OCI-LY1 (cell line): ENCODE measurements around the gene ARHGAP33.
A peak's percentile ranks its signal among the peaks of the same experiment; 100 is the strongest.

Source experiments
- H2AFZ ChIP-seq: fragments of 200-600 bp; sonication (generic), shearing (Covaris generic); 2 replicates; pipeline ENCODE4 v1.6.0; 2014; ENCODE audit warnings: antibody characterized with exemption, mild to moderate bottlenecking, low read length
- H3F3A ChIP-seq: fragments of 200-600 bp; sonication (generic), shearing (Covaris generic); 2 replicates; pipeline ENCODE4 v1.6.0; 2014; ENCODE audit warnings: mild to moderate bottlenecking, antibody characterized with exemption, low read length, moderate library complexity; ENCODE audit not compliant: insufficient read depth
- H3K27ac ChIP-seq: fragments of 200-600 bp; sonication (generic); 2 replicates; pipeline ENCODE4 v1.5.1; 2014; ENCODE audit warnings: low read length, mixed run types, mild to moderate bottlenecking, low read depth; ENCODE audit not compliant: poor library complexity, severe bottlenecking
- H3K27me3 ChIP-seq: fragments of 200-600 bp; sonication (generic); 2 replicates; pipeline ENCODE4 v1.6.0; 2014; ENCODE audit warnings: antibody characterized with exemption, mild to moderate bottlenecking, low read length, moderate library complexity; ENCODE audit not compliant: insufficient read depth
- H3K36me3 ChIP-seq: fragments of 200-600 bp; sonication (generic); 2 replicates; pipeline ENCODE4 v1.6.1; 2014; ENCODE audit warnings: mild to moderate bottlenecking, antibody characterized with exemption, low read length, moderate library complexity, mixed read lengths; ENCODE audit not compliant: insufficient read depth
- H3K4me1 ChIP-seq: fragments of 200-600 bp; sonication (generic); 2 replicates; pipeline ENCODE4 v1.5.1; 2014; ENCODE audit warnings: mild to moderate bottlenecking, low read length, moderate library complexity; ENCODE audit not compliant: insufficient read depth, severe bottlenecking
- H3K4me2 ChIP-seq: fragments of 200-600 bp; sonication (generic), shearing (Covaris generic); 2 replicates; pipeline ENCODE4 v1.6.1; 2014; ENCODE audit warnings: low read length
- H3K4me3 ChIP-seq: fragments of 200-600 bp; sonication (generic); 2 replicates; pipeline ENCODE4 v1.5.1; 2014; ENCODE audit warnings: low read length, low read depth, mild to moderate bottlenecking, mixed read lengths; ENCODE audit not compliant: poor library complexity, severe bottlenecking
- H3K79me2 ChIP-seq: fragments of 200-600 bp; shearing (Covaris generic); 2 replicates; pipeline ENCODE4 v1.6.1; 2016; ENCODE audit warnings: mixed run types, low read length, mixed read lengths; ENCODE audit not compliant: insufficient read depth
- H3K9ac ChIP-seq: fragments of 200-600 bp; sonication (generic), shearing (Covaris generic); 2 replicates; pipeline ENCODE4 v1.6.1; 2014; ENCODE audit warnings: mild to moderate bottlenecking, low read length, mixed read lengths
- H3K9me2 ChIP-seq: fragments of 200-600 bp; sonication (generic), shearing (Covaris generic); 2 replicates; pipeline ENCODE4 v1.6.1; 2014; ENCODE audit warnings: low read depth, mild to moderate bottlenecking, low read length, mixed read lengths
- H3K9me3 ChIP-seq: fragments of 200-600 bp; shearing (Covaris generic); 2 replicates; pipeline ENCODE4 v1.6.1; 2014; ENCODE audit warnings: low read length, mixed read lengths
- H4K20me1 ChIP-seq: fragments of 200-600 bp; sonication (generic), shearing (Covaris generic); 2 replicates; pipeline ENCODE4 v1.6.0; 2016; ENCODE audit warnings: mild to moderate bottlenecking, low read length; ENCODE audit not compliant: insufficient read depth
- EZH2 ChIP-seq: fragments of 200-600 bp; sonication (generic), shearing (Covaris generic); IDR thresholded peaks from 2 replicates; pipeline ENCODE4 v1.8.0; 2017; ENCODE audit warnings: borderline replicate concordance, mixed run types, mild to moderate bottlenecking, antibody characterized with exemption, low read length, moderate library complexity, mixed read lengths
- TF ChIP-seq, protein P1 (sequence below): fragments of 200-600 bp; sonication (generic), shearing (Covaris generic); IDR thresholded peaks from 2 replicates; pipeline ENCODE4 v1.5.1; 2017; ENCODE audit warnings: mild to moderate bottlenecking, antibody characterized with exemption, low read length, moderate library complexity, mixed read lengths

The ARHGAP33 gene

GRCh38 chr19:35746087-35746462 is 29.3 kb upstream of the ARHGAP33 start:
- H3K79me2 ChIP-seq = no peaks in the 10 kb centered on the region
- no peak overlapping the region for H2AFZ ChIP-seq
- H3K4me1 ChIP-seq = peaks cover 63% of the 10 kb centered on the region
- no peaks in the 10 kb centered on the region for H4K20me1 ChIP-seq
- no peaks in the 10 kb centered on the region for H3K27me3 ChIP-seq
- H3K27ac ChIP-seq = peak overlapping the region; percentile 57
- peak overlapping the region; percentile 87 for H3K4me2 ChIP-seq
- H3K36me3 ChIP-seq = no peaks in the 10 kb centered on the region
- peak overlapping the region; percentile 91 for H3K4me3 ChIP-seq
- H3F3A ChIP-seq = no peaks in the 10 kb centered on the region
- peak overlapping the region; percentile 90 for H3K9ac ChIP-seq
- TF ChIP-seq, protein P1, sequence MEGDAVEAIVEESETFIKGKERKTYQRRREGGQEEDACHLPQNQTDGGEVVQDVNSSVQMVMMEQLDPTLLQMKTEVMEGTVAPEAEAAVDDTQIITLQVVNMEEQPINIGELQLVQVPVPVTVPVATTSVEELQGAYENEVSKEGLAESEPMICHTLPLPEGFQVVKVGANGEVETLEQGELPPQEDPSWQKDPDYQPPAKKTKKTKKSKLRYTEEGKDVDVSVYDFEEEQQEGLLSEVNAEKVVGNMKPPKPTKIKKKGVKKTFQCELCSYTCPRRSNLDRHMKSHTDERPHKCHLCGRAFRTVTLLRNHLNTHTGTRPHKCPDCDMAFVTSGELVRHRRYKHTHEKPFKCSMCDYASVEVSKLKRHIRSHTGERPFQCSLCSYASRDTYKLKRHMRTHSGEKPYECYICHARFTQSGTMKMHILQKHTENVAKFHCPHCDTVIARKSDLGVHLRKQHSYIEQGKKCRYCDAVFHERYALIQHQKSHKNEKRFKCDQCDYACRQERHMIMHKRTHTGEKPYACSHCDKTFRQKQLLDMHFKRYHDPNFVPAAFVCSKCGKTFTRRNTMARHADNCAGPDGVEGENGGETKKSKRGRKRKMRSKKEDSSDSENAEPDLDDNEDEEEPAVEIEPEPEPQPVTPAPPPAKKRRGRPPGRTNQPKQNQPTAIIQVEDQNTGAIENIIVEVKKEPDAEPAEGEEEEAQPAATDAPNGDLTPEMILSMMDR = no peak
- no peak for TF ChIP-seq EZH2
- no peaks in the 10 kb centered on the region for H3K9me2 ChIP-seq
- no peaks in the 10 kb centered on the region for H3K9me3 ChIP-seq

GRCh38 chr19:35746531-35746930 is 28.8 kb upstream of the ARHGAP33 start:
- H4K20me1 ChIP-seq = no peaks in the 10 kb centered on the region
- no peaks in the 10 kb centered on the region for H3K9me3 ChIP-seq
- peak overlapping the region; percentile 87 for H3K4me2 ChIP-seq
- H3F3A ChIP-seq = no peaks in the 10 kb centered on the region
- H3K9me2 ChIP-seq = no peaks in the 10 kb centered on the region
- no peaks in the 10 kb centered on the region for H3K27me3 ChIP-seq
- peak overlapping the region; percentile 90; the same call in 1 of the 2 replicates for H3K9ac ChIP-seq
- H3K36me3 ChIP-seq = no peaks in the 10 kb centered on the region
- H2AFZ ChIP-seq = no peak overlapping the region
- TF ChIP-seq, protein P1 = no peak
- no peak for TF ChIP-seq EZH2
- peaks cover 59% of the 10 kb centered on the region for H3K4me1 ChIP-seq
- H3K4me3 ChIP-seq = peak overlapping the region; percentile 91
- H3K27ac ChIP-seq = no peak overlapping the region
- H3K79me2 ChIP-seq = no peaks in the 10 kb centered on the region

DNA sequence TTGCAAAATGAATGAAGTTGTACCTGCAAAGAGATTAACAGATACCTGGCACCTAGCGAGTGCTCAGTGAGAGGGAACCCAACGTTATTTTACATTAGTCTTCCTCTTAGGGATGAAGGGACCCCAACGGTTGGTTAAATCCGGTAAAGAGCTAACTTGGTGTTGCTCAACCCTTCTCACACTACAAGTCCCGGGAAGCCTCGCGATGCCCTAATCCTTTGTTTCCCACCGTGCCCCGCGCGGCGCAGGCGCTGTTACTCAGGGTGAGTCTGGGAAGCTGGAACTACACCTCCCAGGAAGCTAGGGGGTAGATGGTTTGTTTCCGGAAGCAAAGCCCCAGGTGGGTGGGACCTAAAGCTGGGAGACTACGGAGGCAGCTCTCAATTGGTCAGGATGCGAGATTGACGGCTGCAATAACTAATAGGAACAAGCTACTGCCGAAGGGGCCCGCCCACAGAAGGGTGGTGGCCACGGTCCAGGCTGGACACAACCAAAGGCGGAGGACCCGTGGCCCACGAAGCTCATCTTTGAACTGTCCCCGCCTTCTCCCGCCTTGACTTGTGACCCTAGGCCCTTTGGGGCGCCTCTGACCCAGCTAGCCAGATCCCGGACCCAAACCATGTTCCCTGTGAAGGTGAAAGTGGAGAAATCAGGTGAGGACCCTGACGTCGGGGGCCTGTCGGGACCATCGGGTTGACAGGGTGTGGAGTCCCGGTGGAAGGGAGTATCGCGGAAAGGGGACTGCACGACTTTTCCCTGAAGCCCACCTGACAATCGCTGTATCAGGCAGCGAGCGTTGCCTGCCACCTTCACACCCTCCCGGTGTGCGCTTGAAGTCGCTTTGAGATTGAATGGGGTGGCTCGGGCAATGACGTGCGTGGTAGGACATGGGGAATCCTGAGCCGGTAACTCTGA is 27.0 kb upstream of the ARHGAP33 start, which contains the start of gene LIN37:
TSS of gene LIN37 (plus strand) at position 471 of the 915 bp plus-strand sequence. CDS start at position 620, 149 bp downstream.
- TF ChIP-seq, protein P1 = no peak
- no peak for TF ChIP-seq EZH2
- Histone ChIP-seq H3F3A (no peaks in the 10 kb centered on the region), H3K4me2 (peak within 1 kb of the TSS; percentile 85), H3K36me3 (0 out of 2 replicates have a peak, but pooled peaks cover 3% of the 10 kb centered on the region), H3K9ac (peak within 1 kb of the TSS; percentile 78), H4K20me1 (no peaks in the 10 kb centered on the region), H3K9me2 (no peaks in the 10 kb centered on the region), H3K27me3 (no peaks in the 10 kb centered on the region), H2AFZ (no peak within 1 kb of the TSS), H3K4me3 (peak within 1 kb of the TSS; percentile 86), H3K4me1 (peaks cover 41% of the 10 kb centered on the region), H3K79me2 (no peaks in the 10 kb centered on the region), H3K9me3 (no peaks in the 10 kb centered on the region), H3K27ac (peak within 1 kb of the TSS; percentile 22)
